HCT116 (cell line): ENCODE measurements around the gene CALML6. TPM values are rescaled to one million over a fixed set of nuclear protein-coding genes. Genes with fewer than 3 reads are reported as not detected.

ENCODE experiments used
- ATAC-seq: fragments of 200-7000 bp; cut with Tn5 transposase; 2 replicates; pipeline ENCODE4 v1.9.1; 2020; ENCODE audit warnings: mild to moderate bottlenecking, moderate library complexity
- BruUV-seq: library from RNA; stranded (reverse); fragments of 400-500 nt; replicated peaks from 2 replicates; lab custom pipeline; 2021; lab: Mats Ljungman, UMichigan
- CTCF ChIA-PET: fragments of 300-600 bp; sonication (Branson Sonifier 250); formaldehyde crosslinking; loops from one replicate; lab custom pipeline; 2021; ENCODE audit warnings: antibody characterized with exemption; lab: Charles Lee
- POLR2A ChIA-PET: fragments of 300-600, 350-600 bp; sonication (Branson Sonifier 250); formaldehyde crosslinking; loops from one replicate; lab custom pipeline; 2021; ENCODE audit warnings: antibody characterized with exemption; lab: Charles Lee
- RAD21 ChIA-PET, 2 experiments: fragments of 300-600 bp; sonication (Branson Sonifier 250); formaldehyde crosslinking; loops; one replicate each; lab custom pipeline; 2023; ENCODE audit warnings: low total read pairs in 2 of 2; ENCODE audit not compliant: uncharacterized antibody in 2 of 2, unreplicated experiment in 2 of 2, low non-redundant PET in 1 of 2; lab: Charles Lee
- DNase-seq: peaks from one replicate; pipeline ENCODE4 v3.0.0-alpha.2; 2010; ENCODE audit warnings: low read depth, low spot score
- H2AFZ ChIP-seq: fragments of 200-600 bp; shearing (Covaris generic), sonication (generic); 2 replicates; pipeline ENCODE4 v1.6.1; 2017; ENCODE audit warnings: low read depth, mixed run types, mixed read lengths, antibody characterized with exemption, low read length; ENCODE audit not compliant: poor library complexity, severe bottlenecking
- H3K27ac ChIP-seq: 2 replicates; pipeline ENCODE4 v1.5.1; 2012; ENCODE audit warnings: low read depth, low read length
- H3K27me3 ChIP-seq: fragments of 200-600 bp; sonication (generic); 2 replicates; pipeline ENCODE4 v1.6.1; 2016; ENCODE audit warnings: mixed run types, low read length, mixed read lengths; ENCODE audit not compliant: insufficient read depth
- H3K36me3 ChIP-seq, 2 experiments: fragments of 200-500 bp in 1 of 2; fragments of 200-600 bp in 1 of 2; sonication (Bioruptor generic) in 1 of 2; sonication (generic) in 1 of 2; 2 replicates each; pipeline versions ENCODE4 v1.5.1 to v1.6.1; 2014 to 2016; ENCODE audit warnings: low read length in 2 of 2, inconsistent platforms in 1 of 2, mixed read lengths in 1 of 2, mixed run types in 1 of 2; ENCODE audit not compliant: insufficient read depth in 2 of 2, control insufficient read depth in 1 of 2
- H3K4me1 ChIP-seq, 2 experiments: fragments of 200-600 bp in 1 of 2; sonication (generic) in 1 of 2; 2 replicates each; pipeline versions ENCODE4 v1.5.1 to v1.6.1; 2012 to 2017; ENCODE audit warnings: low read length in 2 of 2, inconsistent platforms in 1 of 2, mild to moderate bottlenecking in 1 of 2, mixed read lengths in 1 of 2, mixed run types in 1 of 2, moderate library complexity in 1 of 2; ENCODE audit not compliant: insufficient read depth in 2 of 2, control insufficient read depth in 1 of 2
- H3K4me2 ChIP-seq: fragments of 200-600 bp; sonication (generic); 2 replicates; pipeline ENCODE4 v1.6.1; 2017; ENCODE audit warnings: mixed run types, low read length, mixed read lengths
- H3K4me3 ChIP-seq, 2 experiments: fragments of 200-600 bp in 1 of 2; sonication (generic) in 1 of 2; replicated peaks in 1 of 2; 2 replicates each; pipeline ENCODE4 v1.5.1; 2011 to 2016; ENCODE audit warnings: low read length in 2 of 2, control low read depth in 1 of 2, low read depth in 1 of 2, mild to moderate bottlenecking in 1 of 2, mixed read lengths in 1 of 2, mixed run types in 1 of 2
- H3K79me2 ChIP-seq: fragments of 200-600 bp; sonication (generic); 2 replicates; pipeline ENCODE4 v1.6.1; 2017; ENCODE audit warnings: mild to moderate bottlenecking, mixed run types, low read length, moderate library complexity, mixed read lengths; ENCODE audit not compliant: insufficient read depth
- H3K9ac ChIP-seq: fragments of 200-600 bp; sonication (generic); 2 replicates; pipeline ENCODE4 v1.6.1; 2016; ENCODE audit warnings: low read length, mixed read lengths
- H3K9me2 ChIP-seq: fragments of 200-600 bp; sonication (generic), shearing (Covaris generic); 2 replicates; pipeline ENCODE4 v1.6.1; 2017; ENCODE audit warnings: mixed run types, mild to moderate bottlenecking, moderate library complexity; ENCODE audit not compliant: insufficient read depth
- H3K9me3 ChIP-seq, 2 experiments: fragments of 200-500 bp in 1 of 2; fragments of 200-600 bp in 1 of 2; sonication (Bioruptor generic) in 1 of 2; sonication (generic) in 1 of 2; 2 replicates each; pipeline ENCODE4 v1.6.1; 2014 to 2017; ENCODE audit warnings: low read length in 2 of 2, mixed read lengths in 2 of 2, inconsistent platforms in 1 of 2, low read depth in 1 of 2, mild to moderate bottlenecking in 1 of 2, mixed run types in 1 of 2, moderate library complexity in 1 of 2; ENCODE audit not compliant: control insufficient read depth in 1 of 2, insufficient read depth in 1 of 2
- H4K20me1 ChIP-seq: fragments of 200-600 bp; sonication (generic), shearing (Covaris generic); 2 replicates; pipeline ENCODE4 v1.6.1; 2017; ENCODE audit warnings: mixed run types, mild to moderate bottlenecking, moderate library complexity; ENCODE audit not compliant: insufficient read depth
- CEBPB ChIP-seq: IDR thresholded peaks from 2 replicates; pipeline ENCODE4 v1.6.1; 2012; ENCODE audit warnings: low read depth
- EGR1 ChIP-seq: IDR thresholded peaks from 2 replicates; pipeline ENCODE4 v1.6.1; 2012; ENCODE audit warnings: low read depth
- ELF1 ChIP-seq: IDR thresholded peaks from 2 replicates; pipeline ENCODE4 v1.6.1; 2012; ENCODE audit warnings: low read depth, borderline replicate concordance
- EZH2phosphoT487 ChIP-seq: fragments of 200-600 bp; IDR thresholded peaks from 2 replicates; pipeline ENCODE4 v1.6.1; 2018; ENCODE audit warnings: antibody characterized with exemption, borderline replicate concordance
- FOSL1 ChIP-seq: IDR thresholded peaks from 2 replicates; pipeline ENCODE4 v1.6.1; 2012; ENCODE audit warnings: low read depth
- JUND ChIP-seq: IDR thresholded peaks from 2 replicates; pipeline ENCODE4 v1.6.1; 2012
- MAX ChIP-seq: IDR thresholded peaks from 2 replicates; pipeline ENCODE4 v1.6.1; 2012
- POLR2A ChIP-seq: IDR thresholded peaks from 2 replicates; pipeline ENCODE4 v1.7.0; 2011; ENCODE audit warnings: borderline replicate concordance; ENCODE audit not compliant: insufficient read depth, insufficient read length; ENCODE audit errors: extremely low read depth
- RAD21 ChIP-seq: IDR thresholded peaks from 2 replicates; pipeline ENCODE4 v1.6.1; 2012; ENCODE audit warnings: low read depth, mild to moderate bottlenecking
- REST ChIP-seq: IDR thresholded peaks from 2 replicates; pipeline ENCODE4 v1.6.1; 2012; ENCODE audit warnings: low read depth
- SIN3A ChIP-seq: IDR thresholded peaks from 2 replicates; pipeline ENCODE4 v1.6.1; 2012; ENCODE audit warnings: low read depth
- SP1 ChIP-seq: IDR thresholded peaks from 2 replicates; pipeline ENCODE4 v1.6.1; 2012; ENCODE audit warnings: low read depth
- SRF ChIP-seq: IDR thresholded peaks from 2 replicates; pipeline ENCODE4 v1.6.1; 2012; ENCODE audit warnings: low read depth
- YY1 ChIP-seq: IDR thresholded peaks from 2 replicates; pipeline ENCODE4 v1.6.1; 2011; ENCODE audit warnings: low read length, low read depth, moderate library complexity, mild to moderate bottlenecking; ENCODE audit not compliant: insufficient replicate concordance; ENCODE audit errors: extremely low read depth
- ZBTB33 ChIP-seq: IDR thresholded peaks from 2 replicates; pipeline ENCODE4 v1.6.1; 2011; ENCODE audit warnings: mild to moderate bottlenecking, low read length, moderate library complexity; ENCODE audit not compliant: insufficient replicate concordance; ENCODE audit errors: extremely low read depth
- ZFX ChIP-seq: fragments of 450-650 bp; IDR thresholded peaks from 2 replicates; pipeline ENCODE4 v1.6.1; 2017
- ZNF274 ChIP-seq: fragments of 200-500 bp; sonication (Bioruptor generic); IDR thresholded peaks from 2 replicates; pipeline ENCODE4 v1.6.1; 2014; ENCODE audit warnings: mild to moderate bottlenecking, low read depth, low read length, inconsistent platforms
- intact Hi-C: fragments of 100-400 bp; cut with micrococcal nuclease; formaldehyde crosslinking; loops from 2 replicates; pipeline ENCODE4 v1.10.0; 2022
- total RNA-seq: library from RNA; stranded (reverse); gene quantifications from one replicate; pipeline ENCODE4 v1.2.1, GENCODE V29; 2021; ENCODE audit not compliant: unreplicated experiment

Gene CALML6
- total RNA-seq, 1 experiment from 2014 or later: 2.3 TPM

- H2AFZ ChIP-seq: no peak overlapping the region
- ATAC-seq: no peak
- H3K79me2 ChIP-seq: peaks cover 60% of the 10 kb centered on the region
- RAD21 ChIA-PET: no interaction called here
- H3K27me3 ChIP-seq: no peaks in the 10 kb centered on the region
- TF ChIP-seq YY1: no peak
- no peak for TF ChIP-seq SIN3A
- TF ChIP-seq ELF1: no peak
- TF ChIP-seq SRF: no peak
- no peak for TF ChIP-seq CEBPB
- TF ChIP-seq REST: no peak
- TF ChIP-seq RAD21: no peak
- TF ChIP-seq ZNF274: no peak
- TF ChIP-seq EGR1: no peak
- TF ChIP-seq EZH2phosphoT487: no peak
- TF ChIP-seq POLR2A: no peak
- no peak for TF ChIP-seq ZFX
- no peak for TF ChIP-seq SP1
- TF ChIP-seq MAX: no peak
- TF ChIP-seq JUND: no peak
- TF ChIP-seq FOSL1: no peak
- TF ChIP-seq ZBTB33: no peak
- DNase-seq: no peak
- no peaks in the 10 kb centered on the region for H3K9me2 ChIP-seq
- H3K4me3 ChIP-seq: peak overlapping the region; percentile 66 to 75
- H3K4me2 ChIP-seq: peak overlapping the region; percentile 82
- peak overlapping the region; percentile 69 for H3K27ac ChIP-seq
- TSS peak; percentile 64 for BruUV-seq
- no peaks in the 10 kb centered on the region; a peak in 1 of 4 replicates for H3K36me3 ChIP-seq
- peaks cover 23% of the 10 kb centered on the region; the same call in 1 of the 2 replicates for H4K20me1 ChIP-seq
- peak overlapping the region; percentile 81 for H3K9ac ChIP-seq
- POLR2A ChIA-PET: interaction anchor here (2.0 kb wide), 1 partner anchor 11 kb away, joined by 5 read pairs; no protein-coding TSS in a partner anchor
- peaks cover 25 to 36% of the 10 kb centered on the region in 2 experiments for H3K4me1 ChIP-seq
- intact Hi-C loops: no loop called here
- no peaks in the 10 kb centered on the region for H3K9me3 ChIP-seq
- CTCF ChIA-PET: no interaction called here
Measured at GRCh38 chr1:1889090-1889750, 25.8 kb upstream of the CALML6 start.
